ENCODE results near the gene NRIP1. TPM values are rescaled to one million over a fixed set of nuclear protein-coding genes. Genes with fewer than 3 reads are reported as not detected.

NRIP1 gene
- total RNA-seq (2021; ENCODE audit: unreplicated experiment) (19.1 TPM), Bru-seq, nascent RNA (percentile 91 among the genes with signal in this experiment), BruChase-seq, experiment 1, labeled RNA remaining after a 2-hour chase (percentile 94 among the genes with signal in this experiment), BruChase-seq, experiment 2, labeled RNA remaining after a 6-hour chase (percentile 75 among the genes with signal in this experiment)
- polyA plus RNA-seq (2012; ENCODE audit: insufficient read length), result 3.1 TPM
- long read RNA-seq, full-length matches to known transcripts, result 10 of 20 reads
- long read RNA-seq, partial matches to known transcripts, result 1 of 20 reads
- long read RNA-seq, other reads (novel, unspliced or antisense), result 9 of 20 reads

GRCh38 chr21:15064576-15065391 is at the start of gene NRIP1:
Gene NRIP1, minus strand, starts transcription at chr21:15065000. Its CDS starts 96,808 bp downstream, at chr21:14968192.
- in situ Hi-C loops (cut with HindIII; ENCODE audit: low pct_unique_long_range_greater_than_20kb, low sequenced_read_pairs) (no loop called here), intact Hi-C loops (cut with micrococcal nuclease; ENCODE audit: unreplicated experiment) (loop anchor here (5.0 to 10.0 kb wide), 2 partner anchors 190 to 418 kb away; no protein-coding TSS in a partner anchor)
- Histone ChIP-seq H3K27ac (ENCODE audit: low read length) (peak within 1 kb of the TSS; percentile 78), H3K36me3 (ENCODE audit: control insufficient read depth, insufficient read depth, low read length) (no peaks in the 10 kb centered on the region), H3K9me3 (ENCODE audit: control insufficient read depth, insufficient read depth, low read depth, low read length) (no peaks in the 10 kb centered on the region), H3K4me1 (ENCODE audit: control insufficient read depth, insufficient read depth, low read length) (peaks cover 23% of the 10 kb centered on the region), H3K27me3 (ENCODE audit: control insufficient read depth, insufficient read depth, low read length) (no peaks in the 10 kb centered on the region), H3K4me3 (ENCODE audit: low read depth in 2 of 2, low read length in 2 of 2) (peak within 1 kb of the TSS; percentile 62 to 84)
- CTCF ChIA-PET, result interaction anchor here (0.6 to 1.2 kb wide), 3 partner anchors 10 to 418 kb away, joined by 3 to 4 read pairs (median 3); no protein-coding TSS in a partner anchor
- no peak for TF ChIP-seq TCF7L2 (IDR thresholded peaks at IDR 0.05; ENCODE audit: low read depth, low read length)
- TF ChIP-seq, protein P1, sequence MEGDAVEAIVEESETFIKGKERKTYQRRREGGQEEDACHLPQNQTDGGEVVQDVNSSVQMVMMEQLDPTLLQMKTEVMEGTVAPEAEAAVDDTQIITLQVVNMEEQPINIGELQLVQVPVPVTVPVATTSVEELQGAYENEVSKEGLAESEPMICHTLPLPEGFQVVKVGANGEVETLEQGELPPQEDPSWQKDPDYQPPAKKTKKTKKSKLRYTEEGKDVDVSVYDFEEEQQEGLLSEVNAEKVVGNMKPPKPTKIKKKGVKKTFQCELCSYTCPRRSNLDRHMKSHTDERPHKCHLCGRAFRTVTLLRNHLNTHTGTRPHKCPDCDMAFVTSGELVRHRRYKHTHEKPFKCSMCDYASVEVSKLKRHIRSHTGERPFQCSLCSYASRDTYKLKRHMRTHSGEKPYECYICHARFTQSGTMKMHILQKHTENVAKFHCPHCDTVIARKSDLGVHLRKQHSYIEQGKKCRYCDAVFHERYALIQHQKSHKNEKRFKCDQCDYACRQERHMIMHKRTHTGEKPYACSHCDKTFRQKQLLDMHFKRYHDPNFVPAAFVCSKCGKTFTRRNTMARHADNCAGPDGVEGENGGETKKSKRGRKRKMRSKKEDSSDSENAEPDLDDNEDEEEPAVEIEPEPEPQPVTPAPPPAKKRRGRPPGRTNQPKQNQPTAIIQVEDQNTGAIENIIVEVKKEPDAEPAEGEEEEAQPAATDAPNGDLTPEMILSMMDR (IDR thresholded peaks at IDR 0.05), result no peak
- peak in 1 of 2 experiments; percentile 67; a peak in 2 of 4 replicates for TF ChIP-seq REST (IDR thresholded peaks at IDR 0.05; ENCODE audit: insufficient read depth in 1 of 2, low read depth in 2 of 2, low read length in 1 of 2)
- ATAC-seq (peak; percentile 92), DNase-seq (ENCODE audit: low read depth, low spot score) (no peak)
- no TSS peak for BruUV-seq (replicated peaks)
- POLR2A ChIA-PET, result interaction anchor here (0.6 to 0.9 kb wide), 3 partner anchors 15 to 45 kb away, joined by 3 to 5 read pairs (median 4); no protein-coding TSS in a partner anchor

DNA sequence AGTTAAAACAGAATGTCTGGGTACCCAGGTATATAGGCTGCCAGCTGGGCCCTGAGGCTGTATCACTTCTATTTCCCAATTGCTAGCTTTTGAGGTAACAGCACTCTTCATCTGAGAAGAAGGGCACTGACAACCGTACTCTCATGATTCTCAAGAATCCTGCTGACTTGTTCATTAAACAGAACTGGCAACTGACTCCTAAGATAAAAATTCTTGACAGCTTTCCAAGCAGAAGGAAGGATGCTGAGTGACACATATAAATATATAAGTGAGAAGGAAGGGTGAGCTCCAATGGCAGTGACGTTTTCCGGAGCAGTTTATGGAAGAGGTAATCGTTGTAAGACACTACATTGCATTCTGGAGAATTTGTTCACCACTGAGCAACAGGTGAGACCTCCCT is 48.1 kb upstream of the NRIP1 start:
- no peak overlapping the region for H3K27ac ChIP-seq (ENCODE audit: low read length)
- H3K4me3 ChIP-seq (ENCODE audit: low read depth in 2 of 2, low read length in 2 of 2), result no peak overlapping the region
- no peaks in the 10 kb centered on the region for H3K9me3 ChIP-seq (ENCODE audit: control insufficient read depth, insufficient read depth, low read depth, low read length)
- ATAC-seq, result no peak
- no peak for DNase-seq (ENCODE audit: low read depth, low spot score)
- BruUV-seq (replicated peaks), result no TSS peak
- CTCF ChIA-PET, result no interaction called here
- in situ Hi-C loops (cut with HindIII; ENCODE audit: low pct_unique_long_range_greater_than_20kb, low sequenced_read_pairs), result no loop called here
- H3K4me1 ChIP-seq (ENCODE audit: control insufficient read depth, insufficient read depth, low read length), result no peaks in the 10 kb centered on the region
- intact Hi-C loops (cut with micrococcal nuclease; ENCODE audit: unreplicated experiment), result no loop called here
- no peaks in the 10 kb centered on the region for H3K36me3 ChIP-seq (ENCODE audit: control insufficient read depth, insufficient read depth, low read length)
- H3K27me3 ChIP-seq (ENCODE audit: control insufficient read depth, insufficient read depth, low read length), result no peaks in the 10 kb centered on the region
- TF ChIP-seq REST (IDR thresholded peaks at IDR 0.05; ENCODE audit: insufficient read depth in 1 of 2, low read depth in 2 of 2, low read length in 1 of 2), result no peak
- TF ChIP-seq, protein P1 (IDR thresholded peaks at IDR 0.05), result no peak
- no peak for TF ChIP-seq SIN3A (IDR thresholded peaks at IDR 0.05; ENCODE audit: borderline replicate concordance, insufficient read depth, low read depth, low read length)
- TF ChIP-seq TCF7L2 (IDR thresholded peaks at IDR 0.05; ENCODE audit: low read depth, low read length), result no peak
- POLR2A ChIA-PET, result no interaction called here
